CD4-positive, alpha-beta memory T cell (primary cell): Measurements from ENCODE around the gene ARHGAP22. TPM values are rescaled to one million over a fixed set of nuclear protein-coding genes. Genes with fewer than 3 reads are reported as not detected.

Source experiments
- CTCF ChIA-PET: fragments of 350-600 bp; sonication (Branson Sonifier 250); formaldehyde crosslinking; loops from one replicate; lab custom pipeline; 2021; ENCODE audit warnings: inconsistent platforms; ENCODE audit not compliant: partially characterized antibody; lab: Charles Lee
- POLR2A ChIA-PET: fragments of 350-600 bp; sonication (Branson Sonifier 250); formaldehyde crosslinking; loops from one replicate; lab custom pipeline; 2021; ENCODE audit not compliant: partially characterized antibody; lab: Charles Lee
- DNase-seq, 5 donors: peaks; one replicate each; pipeline versions ENCODE4 v3.0.0 to v3.0.0-alpha.2; 2020 to 2022; ENCODE audit warnings: mixed read lengths in 1 of 5
- H3K27ac ChIP-seq: one replicate; pipeline ENCODE4 v1.7.0; 2013; ENCODE audit warnings: low read depth, low read length
- H3K27me3 ChIP-seq: 2 replicates; pipeline ENCODE4 v1.7.0; 2013; ENCODE audit warnings: mild to moderate bottlenecking, low read length, moderate library complexity; ENCODE audit not compliant: insufficient read depth
- H3K36me3 ChIP-seq: 2 replicates; pipeline ENCODE4 v1.7.0; 2013; ENCODE audit warnings: mild to moderate bottlenecking, low read length, moderate library complexity; ENCODE audit not compliant: insufficient read depth
- H3K4me1 ChIP-seq: 2 replicates; pipeline ENCODE4 v1.7.0; 2013; ENCODE audit warnings: mild to moderate bottlenecking, low read length, moderate library complexity; ENCODE audit not compliant: insufficient read depth
- H3K4me3 ChIP-seq, 2 donors: one replicate each; pipeline ENCODE4 v1.7.0; 2013; ENCODE audit warnings: low read length in 2 of 2, mild to moderate bottlenecking in 1 of 2
- H3K9me3 ChIP-seq, 2 donors: one replicate each; pipeline ENCODE4 v1.7.0; 2013; ENCODE audit warnings: low read length in 2 of 2, control low read depth in 1 of 2; ENCODE audit not compliant: control insufficient read depth in 1 of 2
- H3K27ac Mint-ChIP-seq, 7 donors: one replicate each; pipeline ENCODE4 v1.8.0; 2020 to 2021; ENCODE audit warnings: mixed read lengths in 7 of 7, mild to moderate bottlenecking in 6 of 7, inconsistent platforms in 3 of 7, moderate library complexity in 3 of 7
- H3K27me3 Mint-ChIP-seq, 2 donors: one replicate each; pipeline ENCODE4 v1.8.0; 2020 to 2021; ENCODE audit warnings: mixed read lengths in 2 of 2
- H3K36me3 Mint-ChIP-seq, 2 donors: one replicate each; pipeline ENCODE4 v1.8.0; 2020 to 2021; ENCODE audit warnings: mixed read lengths in 2 of 2, inconsistent platforms in 1 of 2, mild to moderate bottlenecking in 1 of 2
- H3K4me1 Mint-ChIP-seq, 4 donors: one replicate each; pipeline ENCODE4 v1.8.0; 2020 to 2021; ENCODE audit warnings: mixed read lengths in 4 of 4, mild to moderate bottlenecking in 1 of 4
- H3K4me3 Mint-ChIP-seq, 8 donors: one replicate each; pipeline ENCODE4 v1.8.0; 2020 to 2021; ENCODE audit warnings: mixed read lengths in 8 of 8, mild to moderate bottlenecking in 7 of 8, moderate library complexity in 6 of 8, inconsistent platforms in 3 of 8
- H3K9me3 Mint-ChIP-seq, 8 donors: one replicate each; pipeline ENCODE4 v1.8.0; 2020 to 2021; ENCODE audit warnings: mixed read lengths in 8 of 8, mild to moderate bottlenecking in 5 of 8, inconsistent platforms in 3 of 8, moderate library complexity in 1 of 8
- intact Hi-C: fragments of 100-400 bp; cut with micrococcal nuclease; formaldehyde crosslinking; loops from one replicate; pipeline ENCODE4 v1.15.1; 2023
- polyA plus RNA-seq, 2 donors: library from polyadenylated mRNA; unstranded; fragments of 300-500 nt; fragmentation: Illumina TruSeq; gene quantifications; one replicate each; pipeline ENCODE4 v1.2.3, GENCODE V29; 2021
- total RNA-seq, 2 experiments: library from RNA; stranded (reverse); gene quantifications; one replicate each; pipeline ENCODE4 v1.2.3, GENCODE V29; 2021

ARHGAP22 gene
- total and polyA plus RNA-seq, 4 experiments from 2014 or later: 0.20 to 0.83 TPM; not detected in 2

- H3K36me3 Mint-ChIP-seq: no peaks in the 10 kb centered on the region
- POLR2A ChIA-PET: no interaction called here
- H3K4me3 Mint-ChIP-seq: no peak overlapping the region
- DNase-seq: no peak
- no peak overlapping the region for H3K27ac ChIP-seq
- intact Hi-C loops: no loop called here
- H3K27me3 ChIP-seq: no peaks in the 10 kb centered on the region
- no peaks in the 10 kb centered on the region for H3K27me3 Mint-ChIP-seq
- no peak overlapping the region for H3K27ac Mint-ChIP-seq
- no peaks in the 10 kb centered on the region for H3K9me3 ChIP-seq
- CTCF ChIA-PET: no interaction called here
- no peaks in the 10 kb centered on the region for H3K4me1 Mint-ChIP-seq
- H3K4me1 ChIP-seq: no peaks in the 10 kb centered on the region
- peaks cover 0 to 2% (median 0%) of the 10 kb centered on the region in 8 donors for H3K9me3 Mint-ChIP-seq
- no peaks in the 10 kb centered on the region for H3K36me3 ChIP-seq
- no peak overlapping the region for H3K4me3 ChIP-seq
These were observed 57.6 kb downstream of the ARHGAP22 start for GRCh38 chr10:48547061-48547895.

GRCh38 chr10:48545462-48546145 is 59.3 kb downstream of the ARHGAP22 start:
- Histone ChIP-seq H3K27me3 (no peaks in the 10 kb centered on the region), H3K36me3 (no peaks in the 10 kb centered on the region), H3K4me3 (no peak overlapping the region), H3K9me3 (no peaks in the 10 kb centered on the region), H3K27ac (no peak overlapping the region), H3K4me1 (no peaks in the 10 kb centered on the region)
- ChIA-PET CTCF (no interaction called here), POLR2A (no interaction called here)
- intact Hi-C loops: no loop called here
- no peak overlapping the region for H3K4me3 Mint-ChIP-seq
- H3K4me1 Mint-ChIP-seq: no peaks in the 10 kb centered on the region
- peaks cover 0 to 2% of the 10 kb centered on the region in 2 donors for H3K27me3 Mint-ChIP-seq
- no peak for DNase-seq
- peaks cover 0 to 2% (median 0%) of the 10 kb centered on the region in 8 donors for H3K9me3 Mint-ChIP-seq
- no peaks in the 10 kb centered on the region for H3K36me3 Mint-ChIP-seq
- H3K27ac Mint-ChIP-seq: no peak overlapping the region

- no peaks in the 10 kb centered on the region for H3K36me3 Mint-ChIP-seq
- peaks cover 0 to 4% of the 10 kb centered on the region in 2 donors for H3K27me3 Mint-ChIP-seq
- Histone ChIP-seq H3K27ac (no peak overlapping the region), H3K4me1 (no peaks in the 10 kb centered on the region), H3K36me3 (no peaks in the 10 kb centered on the region), H3K9me3 (no peaks in the 10 kb centered on the region), H3K27me3 (no peaks in the 10 kb centered on the region), H3K4me3 (no peak overlapping the region)
- peaks cover 0 to 2% (median 0%) of the 10 kb centered on the region in 8 donors for H3K9me3 Mint-ChIP-seq
- ChIA-PET CTCF (no interaction called here), POLR2A (no interaction called here)
- no peaks in the 10 kb centered on the region for H3K4me1 Mint-ChIP-seq
- intact Hi-C loops: no loop called here
- DNase-seq: no peak
- no peak overlapping the region for H3K27ac Mint-ChIP-seq
- H3K4me3 Mint-ChIP-seq: peak overlapping the region in 1 of 8 donors; percentile 10
These were observed 61.6 kb downstream of the ARHGAP22 start for GRCh38 chr10:48543182-48543844.

GRCh38 chr10:48542471-48543181 is 62.2 kb downstream of the ARHGAP22 start:
- Mint-ChIP-seq H3K9me3 (peaks cover 0 to 2% (median 0%) of the 10 kb centered on the region in 8 donors), H3K4me1 (no peaks in the 10 kb centered on the region), H3K36me3 (no peaks in the 10 kb centered on the region), H3K4me3 (no peak overlapping the region), H3K27me3 (peaks cover 0 to 7% of the 10 kb centered on the region in 2 donors), H3K27ac (no peak overlapping the region)
- intact Hi-C loops: no loop called here
- Histone ChIP-seq H3K4me3 (no peak overlapping the region), H3K27me3 (no peaks in the 10 kb centered on the region), H3K9me3 (no peaks in the 10 kb centered on the region), H3K36me3 (no peaks in the 10 kb centered on the region), H3K27ac (no peak overlapping the region), H3K4me1 (no peaks in the 10 kb centered on the region)
- ChIA-PET CTCF (no interaction called here), POLR2A (no interaction called here)
- no peak for DNase-seq

GRCh38 chr10:48541144-48541795 is 63.6 kb downstream of the ARHGAP22 start:
- Mint-ChIP-seq H3K9me3 (peaks cover 0 to 2% (median 0%) of the 10 kb centered on the region in 8 donors), H3K27me3 (peaks cover 2 to 7% of the 10 kb centered on the region in 2 donors), H3K4me1 (no peaks in the 10 kb centered on the region), H3K36me3 (no peaks in the 10 kb centered on the region), H3K4me3 (no peak overlapping the region), H3K27ac (no peak overlapping the region)
- no peak for DNase-seq
- Histone ChIP-seq H3K9me3 (no peaks in the 10 kb centered on the region), H3K4me1 (no peaks in the 10 kb centered on the region), H3K4me3 (no peak overlapping the region), H3K27ac (no peak overlapping the region), H3K27me3 (no peaks in the 10 kb centered on the region), H3K36me3 (no peaks in the 10 kb centered on the region)
- ChIA-PET POLR2A (no interaction called here), CTCF (no interaction called here)
- intact Hi-C loops: no loop called here

- Histone ChIP-seq H3K36me3 (no peaks in the 10 kb centered on the region), H3K27ac (no peak overlapping the region), H3K9me3 (no peaks in the 10 kb centered on the region), H3K4me3 (no peak overlapping the region), H3K4me1 (no peaks in the 10 kb centered on the region), H3K27me3 (no peaks in the 10 kb centered on the region)
- no peak overlapping the region for H3K27ac Mint-ChIP-seq
- peaks cover 2 to 7% of the 10 kb centered on the region in 2 donors for H3K27me3 Mint-ChIP-seq
- DNase-seq: no peak
- CTCF ChIA-PET: no interaction called here
- H3K9me3 Mint-ChIP-seq: peaks cover 0 to 2% (median 0%) of the 10 kb centered on the region in 8 donors
- no peaks in the 10 kb centered on the region for H3K4me1 Mint-ChIP-seq
- no peak overlapping the region for H3K4me3 Mint-ChIP-seq
- H3K36me3 Mint-ChIP-seq: no peaks in the 10 kb centered on the region
- POLR2A ChIA-PET: no interaction called here
- intact Hi-C loops: no loop called here
These were observed 66.3 kb downstream of the ARHGAP22 start for GRCh38 chr10:48538611-48539010.
